Activated CD4-positive, alpha-beta T cell treated with anti-CD3 and anti-CD28 coated beads, Interleukin-2, amount 10 ng/mL, durations not matched to agents 7 days and 5 days (primary cell): ENCODE data around the gene SIL1. TPM values are rescaled to one million over a fixed set of nuclear protein-coding genes. Genes with fewer than 3 reads are reported as not detected.

Experiments used
- CTCF ChIA-PET: fragments of 350-600 bp; sonication (Branson Sonifier 250); formaldehyde crosslinking; loops from one replicate; lab custom pipeline; 2021; ENCODE audit warnings: antibody characterized with exemption; lab: Charles Lee
- POLR2A ChIA-PET: fragments of 350-600 bp; sonication (Branson Sonifier 250); formaldehyde crosslinking; loops from one replicate; lab custom pipeline; 2021; ENCODE audit warnings: antibody characterized with exemption; lab: Charles Lee
- DNase-seq: peaks from one replicate; pipeline ENCODE4 v3.0.0-alpha.2; 2020
- H3K27ac Mint-ChIP-seq: one replicate; pipeline ENCODE4 v1.8.0; 2021; ENCODE audit warnings: mild to moderate bottlenecking, moderate library complexity, mixed read lengths
- H3K27me3 Mint-ChIP-seq: one replicate; pipeline ENCODE4 v1.8.0; 2021; ENCODE audit warnings: mixed read lengths
- H3K36me3 Mint-ChIP-seq: one replicate; pipeline ENCODE4 v1.8.0; 2021; ENCODE audit warnings: low read depth, mixed read lengths
- H3K4me1 Mint-ChIP-seq: one replicate; pipeline ENCODE4 v1.8.0; 2021; ENCODE audit warnings: mixed read lengths
- H3K4me3 Mint-ChIP-seq: one replicate; pipeline ENCODE4 v1.8.0; 2021; ENCODE audit warnings: mild to moderate bottlenecking, moderate library complexity, mixed read lengths
- H3K9me3 Mint-ChIP-seq: one replicate; pipeline ENCODE4 v1.8.0; 2021; ENCODE audit warnings: mixed read lengths
- total RNA-seq, 2 experiments: library from RNA; stranded (reverse); gene quantifications; one replicate each; pipeline ENCODE4 v1.2.3, GENCODE V29; 2021

SIL1 gene
- 1 to 10 TPM; 9.4 to 9.7 TPM for total RNA-seq

DNA sequence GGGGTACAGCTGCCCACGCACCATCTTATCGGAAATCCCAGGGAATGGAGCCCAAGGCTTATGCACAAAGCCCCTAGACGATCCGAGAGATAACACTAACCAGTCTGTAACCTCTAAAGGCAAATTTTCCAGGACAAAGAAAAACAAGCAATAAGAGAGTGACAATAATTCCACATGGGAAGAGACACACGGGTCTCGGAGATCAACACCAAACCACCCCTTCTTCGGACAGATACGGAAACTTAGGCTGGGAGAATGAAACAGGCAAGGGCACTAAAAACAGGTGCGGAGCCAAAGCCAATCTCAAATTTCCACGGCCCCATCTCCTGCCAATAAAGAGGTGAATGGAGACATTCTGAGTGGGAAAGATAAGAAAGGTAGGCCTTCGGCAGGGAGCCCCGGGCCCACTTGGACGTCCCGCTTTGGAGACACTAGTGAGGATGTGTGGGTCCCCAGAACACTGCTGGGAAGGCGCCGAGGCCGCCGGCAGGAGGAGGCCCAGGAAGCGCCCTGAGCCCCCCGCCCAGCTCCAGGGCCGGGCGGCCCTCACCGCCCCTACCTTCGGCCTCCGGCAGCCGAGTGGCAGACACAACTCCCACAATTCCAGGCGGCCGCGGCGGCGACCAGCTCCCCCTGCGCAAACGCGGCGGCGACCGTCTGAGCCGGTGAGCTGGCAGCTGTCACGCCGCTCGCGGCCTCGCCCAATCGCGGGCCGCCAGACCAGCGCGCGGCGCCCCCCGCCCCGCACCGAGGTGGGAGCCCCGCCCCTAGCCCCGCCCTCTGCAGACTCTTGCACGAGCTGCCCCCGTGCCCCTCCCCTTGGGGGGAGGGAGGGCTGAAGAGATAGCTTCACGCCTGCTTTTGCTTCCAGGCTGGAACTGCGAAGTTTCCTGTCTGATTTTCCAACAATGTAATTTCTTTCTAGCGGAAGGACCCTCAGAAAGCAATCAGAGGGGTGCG is at the start of gene SIL1:
TSS of gene SIL1 (minus strand) at position 659 of the 960 bp plus-strand sequence. CDS start 70,525 bp downstream, outside the sequence.
- Mint-ChIP-seq H3K27me3 (no peaks in the 10 kb centered on the region), H3K4me3 (peak within 1 kb of the TSS; percentile 89), H3K4me1 (peaks cover 23% of the 10 kb centered on the region), H3K36me3 (peaks cover 2% of the 10 kb centered on the region), H3K9me3 (no peaks in the 10 kb centered on the region), H3K27ac (peak within 1 kb of the TSS; percentile 89)
- peak; percentile 93 for DNase-seq
- ChIA-PET CTCF (interaction anchor here (0.6 to 0.7 kb wide), 3 partner anchors 64 to 1009 kb away, joined by 3 read pairs; no protein-coding TSS in a partner anchor), POLR2A (no interaction called here)

DNA sequence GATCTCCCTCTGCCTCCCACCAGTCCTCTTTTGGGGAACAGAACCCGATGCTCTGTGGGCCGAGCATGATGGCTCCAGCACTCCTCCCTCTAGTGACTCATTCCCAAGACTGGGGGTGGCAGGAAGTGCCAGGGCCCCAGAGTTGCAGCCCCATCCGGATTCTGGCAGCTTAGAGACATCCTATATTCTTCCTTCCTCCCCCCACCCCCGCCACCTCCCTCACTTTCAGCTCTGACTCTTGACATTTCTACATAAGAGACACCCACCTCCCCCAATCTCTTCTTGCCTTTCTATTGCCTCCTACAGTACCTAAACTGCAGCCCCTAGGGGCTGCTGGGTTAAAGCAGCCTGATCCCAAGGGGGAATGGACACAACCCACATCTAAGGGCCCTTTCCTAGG is 48.2 kb upstream of the SIL1 start:
- DNase-seq: peak; percentile 26
- Mint-ChIP-seq H3K27me3 (peaks cover 5% of the 10 kb centered on the region), H3K4me3 (no peak overlapping the region), H3K9me3 (no peaks in the 10 kb centered on the region), H3K36me3 (no peaks in the 10 kb centered on the region), H3K4me1 (peaks cover 19% of the 10 kb centered on the region), H3K27ac (peak overlapping the region; percentile 15)
- ChIA-PET CTCF (interaction anchor here (0.9 to 1.4 kb wide), 7 partner anchors 11 to 48 kb away, joined by 3 to 4 read pairs (median 3); no protein-coding TSS in a partner anchor), POLR2A (no interaction called here)

DNA sequence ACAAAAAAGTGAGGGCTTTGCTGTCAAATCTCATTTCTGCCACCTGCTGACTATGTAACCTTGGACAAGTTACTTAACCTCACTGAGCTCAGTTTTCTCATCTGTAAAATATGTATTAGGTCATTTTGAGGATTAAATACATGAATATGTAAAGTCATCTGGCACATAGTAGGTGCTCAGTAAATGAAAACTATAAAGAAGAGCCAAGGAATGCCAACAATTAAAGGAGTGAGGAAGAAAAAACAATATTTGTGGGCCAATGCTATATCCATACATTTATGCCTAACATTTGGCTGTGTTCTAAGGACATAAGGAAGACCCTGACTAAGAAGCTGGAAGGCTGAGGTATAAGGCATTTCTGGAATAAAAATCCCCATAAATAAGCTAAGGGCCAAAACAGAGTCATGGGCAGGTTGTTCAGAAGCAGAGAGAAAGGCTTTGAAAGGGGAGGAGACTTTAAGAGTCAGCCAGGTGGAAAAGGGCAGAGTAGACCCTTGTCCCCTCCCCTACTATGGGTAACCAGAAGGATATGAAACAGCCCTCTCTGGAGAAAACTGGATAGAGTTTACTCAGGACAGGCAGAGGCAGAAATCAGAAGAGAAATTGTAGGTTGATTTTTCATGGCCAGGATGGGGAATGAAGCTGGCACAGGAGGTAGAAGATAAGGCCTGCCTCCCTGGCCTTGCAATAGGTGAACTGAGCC is 47.6 kb upstream of the SIL1 start:
- ChIA-PET CTCF (interaction anchor here (0.6 to 1.4 kb wide), 9 partner anchors 10 to 575 kb away, joined by 3 to 4 read pairs (median 3); no protein-coding TSS in a partner anchor), POLR2A (interaction anchor here (0.6 kb wide), 1 partner anchor 252 kb away, joined by 3 read pairs; no protein-coding TSS in a partner anchor)
- H3K27ac Mint-ChIP-seq: no peak overlapping the region
- peaks cover 15% of the 10 kb centered on the region for H3K4me1 Mint-ChIP-seq
- no peak overlapping the region for H3K4me3 Mint-ChIP-seq
- H3K36me3 Mint-ChIP-seq: no peaks in the 10 kb centered on the region
- H3K27me3 Mint-ChIP-seq: peaks cover 7% of the 10 kb centered on the region
- no peaks in the 10 kb centered on the region for H3K9me3 Mint-ChIP-seq
- DNase-seq: no peak

DNA sequence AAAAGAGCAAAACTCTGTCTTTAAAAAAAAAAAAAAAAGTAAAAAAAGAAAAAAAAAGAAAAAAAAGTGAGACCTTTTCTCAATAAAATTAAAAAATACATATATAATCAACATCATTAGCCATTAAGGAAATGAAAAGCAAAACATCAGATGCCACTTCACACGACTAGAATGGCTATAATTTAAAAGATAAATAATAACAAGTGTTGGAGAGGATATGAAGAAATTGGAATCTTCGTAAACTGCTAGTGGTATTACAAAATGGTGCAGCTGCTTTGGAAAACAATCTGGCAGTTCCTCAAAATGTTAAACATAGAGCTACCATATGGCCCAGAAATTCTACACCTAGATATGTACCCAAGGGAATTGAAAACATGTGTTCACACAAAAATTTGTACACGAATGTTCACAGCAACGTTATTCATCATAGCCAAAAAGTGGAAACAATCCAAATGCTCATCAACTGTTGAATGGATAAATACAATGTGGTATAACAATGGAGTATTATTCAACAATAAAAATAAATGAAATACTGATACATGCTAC is 45.3 kb upstream of the SIL1 start:
- peaks cover 15% of the 10 kb centered on the region for H3K4me1 Mint-ChIP-seq
- POLR2A ChIA-PET: no interaction called here
- no peaks in the 10 kb centered on the region for H3K36me3 Mint-ChIP-seq
- no peak overlapping the region for H3K27ac Mint-ChIP-seq
- CTCF ChIA-PET: interaction anchor here (0.6 to 1.2 kb wide), 2 partner anchors 589 to 893 kb away, joined by 3 read pairs; no protein-coding TSS in a partner anchor
- no peaks in the 10 kb centered on the region for H3K9me3 Mint-ChIP-seq
- peaks cover 12% of the 10 kb centered on the region for H3K27me3 Mint-ChIP-seq
- H3K4me3 Mint-ChIP-seq: no peak overlapping the region
- no peak for DNase-seq

DNA sequence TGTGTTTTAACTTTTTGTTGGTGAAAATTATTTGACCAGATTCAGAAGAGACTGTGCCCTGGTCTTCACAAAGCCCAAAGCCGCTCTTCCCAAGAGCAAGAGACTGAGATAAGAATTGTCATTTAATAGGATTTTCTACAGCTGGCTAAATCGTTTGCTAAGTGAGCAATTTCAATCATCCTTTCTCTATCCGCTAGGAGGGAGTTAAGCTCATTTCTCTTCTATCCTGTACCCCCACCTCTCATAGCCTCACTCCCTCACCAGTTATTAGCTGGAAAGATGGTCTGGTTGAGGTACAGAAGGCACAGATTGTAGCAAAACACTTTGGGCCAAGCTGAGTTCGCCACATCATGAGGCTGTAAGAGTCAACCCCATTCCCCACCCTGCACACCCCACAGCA is 43.0 kb upstream of the SIL1 start:
- peaks cover 12% of the 10 kb centered on the region for H3K27me3 Mint-ChIP-seq
- CTCF ChIA-PET: interaction anchor here (0.6 to 2.1 kb wide), 5 partner anchors 9 to 1219 kb away, joined by 3 to 7 read pairs (median 4); no protein-coding TSS in a partner anchor
- DNase-seq: no peak
- no peak overlapping the region for H3K4me3 Mint-ChIP-seq
- H3K4me1 Mint-ChIP-seq: peaks cover 4% of the 10 kb centered on the region
- POLR2A ChIA-PET: no interaction called here
- no peaks in the 10 kb centered on the region for H3K9me3 Mint-ChIP-seq
- H3K27ac Mint-ChIP-seq: no peak overlapping the region
- H3K36me3 Mint-ChIP-seq: no peaks in the 10 kb centered on the region

DNA sequence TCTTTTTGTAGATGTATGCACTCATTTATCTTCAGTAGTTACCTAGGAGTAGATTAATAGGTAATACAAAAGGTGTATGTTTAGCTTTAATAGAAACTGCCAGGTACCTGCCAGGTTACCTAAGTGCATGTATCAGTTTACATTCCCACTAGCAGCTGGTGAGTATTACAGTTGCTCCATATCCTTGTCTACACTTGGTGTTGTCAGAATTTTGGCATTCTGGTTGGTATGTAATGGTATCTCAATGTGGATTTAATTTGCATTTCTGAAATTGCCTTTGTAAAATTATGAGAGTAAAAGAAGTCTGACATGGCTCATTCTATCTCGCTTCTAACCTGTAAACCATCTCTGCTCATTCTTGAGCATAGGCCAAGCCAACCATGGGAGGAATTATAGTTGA is 38.3 kb upstream of the SIL1 start:
- no peak overlapping the region for H3K27ac Mint-ChIP-seq
- no peak overlapping the region for H3K4me3 Mint-ChIP-seq
- H3K36me3 Mint-ChIP-seq: no peaks in the 10 kb centered on the region
- no peaks in the 10 kb centered on the region for H3K9me3 Mint-ChIP-seq
- CTCF ChIA-PET: interaction anchor here (0.5 to 1.2 kb wide), 3 partner anchors 9 to 658 kb away, joined by 3 read pairs; no protein-coding TSS in a partner anchor
- DNase-seq: no peak
- H3K4me1 Mint-ChIP-seq: peaks cover 2% of the 10 kb centered on the region
- POLR2A ChIA-PET: no interaction called here
- peaks cover 7% of the 10 kb centered on the region for H3K27me3 Mint-ChIP-seq

DNA sequence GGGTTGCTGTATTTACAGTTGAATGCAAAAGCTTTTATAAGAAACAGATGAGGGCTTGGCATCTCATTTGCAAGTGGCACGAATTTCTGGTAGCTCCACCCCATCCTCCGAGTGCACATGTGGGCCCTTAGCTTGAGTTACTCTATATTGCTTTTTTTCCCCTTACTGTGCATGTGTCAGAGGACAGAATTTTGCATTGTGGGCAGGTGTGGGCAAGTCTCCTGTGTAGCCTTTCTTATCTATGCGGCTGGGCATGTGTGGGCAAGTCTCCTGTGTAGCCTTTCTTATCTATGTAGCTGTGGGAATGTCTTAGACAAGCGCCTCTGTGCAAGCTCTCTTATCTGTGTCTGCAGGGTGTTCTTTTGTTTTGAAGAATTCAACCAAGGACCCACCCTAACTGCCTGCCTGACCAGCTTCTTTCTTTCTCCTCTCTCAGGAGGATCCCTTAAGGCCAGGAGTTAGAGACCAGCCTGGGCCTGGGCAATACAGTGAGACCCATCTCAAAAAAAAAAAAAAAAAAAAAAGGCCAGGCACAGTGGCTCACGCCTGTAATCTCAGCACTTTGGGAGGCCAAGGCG is 34.1 kb upstream of the SIL1 start:
- CTCF ChIA-PET: interaction anchor here (0.7 to 0.9 kb wide), 2 partner anchors 9 to 161 kb away, joined by 4 read pairs; no protein-coding TSS in a partner anchor
- Mint-ChIP-seq H3K27ac (no peak overlapping the region), H3K4me3 (no peak overlapping the region), H3K27me3 (peaks cover 3% of the 10 kb centered on the region), H3K36me3 (no peaks in the 10 kb centered on the region), H3K9me3 (no peaks in the 10 kb centered on the region), H3K4me1 (peaks cover 2% of the 10 kb centered on the region)
- POLR2A ChIA-PET: no interaction called here
- no peak for DNase-seq

DNA sequence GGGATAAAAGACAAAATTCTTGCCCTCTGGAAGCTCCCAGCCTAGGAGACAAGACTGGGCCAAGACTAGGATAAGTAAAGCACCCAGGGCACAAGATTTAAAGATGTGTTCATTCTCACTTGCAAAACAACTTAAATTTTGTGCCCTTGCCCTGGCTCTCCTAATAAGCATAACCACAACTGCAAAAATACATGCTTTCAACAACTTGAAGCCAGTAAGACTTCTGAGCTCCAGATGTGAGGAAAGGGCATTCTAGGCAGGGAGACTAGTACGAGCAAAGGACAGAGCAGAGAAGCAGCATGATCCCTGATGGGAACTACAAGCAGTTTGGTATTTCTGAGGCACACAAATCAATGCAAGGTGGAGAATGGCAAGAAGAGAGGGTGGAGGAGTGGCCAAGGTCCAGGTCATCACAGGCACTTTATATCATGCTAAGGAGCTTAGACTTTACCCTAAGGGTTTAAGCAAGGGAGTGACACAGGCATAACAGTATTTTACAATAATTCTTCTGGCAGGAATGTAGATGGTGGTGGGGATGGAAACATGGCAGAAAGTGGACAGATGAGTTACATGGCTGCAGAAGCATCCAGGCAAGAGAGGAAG is 30.1 kb upstream of the SIL1 start:
- no peak for DNase-seq
- POLR2A ChIA-PET: no interaction called here
- H3K27me3 Mint-ChIP-seq: peaks cover 3% of the 10 kb centered on the region
- CTCF ChIA-PET: interaction anchor here (0.6 kb wide), 1 partner anchor 170 kb away, joined by 3 read pairs; no protein-coding TSS in a partner anchor
- no peaks in the 10 kb centered on the region for H3K36me3 Mint-ChIP-seq
- H3K9me3 Mint-ChIP-seq: no peaks in the 10 kb centered on the region
- no peak overlapping the region for H3K27ac Mint-ChIP-seq
- H3K4me3 Mint-ChIP-seq: no peak overlapping the region
- H3K4me1 Mint-ChIP-seq: peaks cover 2% of the 10 kb centered on the region

DNA sequence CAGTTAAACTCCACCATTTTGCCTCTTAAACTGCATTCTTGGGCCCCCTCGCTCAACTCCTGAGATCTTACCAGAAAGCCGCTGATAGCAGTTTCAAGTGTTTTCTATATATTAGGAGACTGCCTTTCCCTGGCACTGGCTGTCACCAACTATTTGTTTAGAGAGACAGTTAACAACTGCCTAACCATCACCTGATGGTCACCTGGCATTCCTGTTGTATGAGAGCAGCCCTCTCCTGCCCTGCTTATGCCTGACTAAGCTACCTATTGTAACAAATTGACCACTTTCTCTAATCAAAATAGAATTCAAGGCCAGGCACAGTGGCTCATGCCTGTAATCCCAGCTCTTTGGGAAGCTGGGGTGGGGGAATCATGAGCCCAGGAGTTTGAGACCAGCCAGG is 28.0 kb upstream of the SIL1 start:
- no peak for DNase-seq
- H3K4me1 Mint-ChIP-seq: no peaks in the 10 kb centered on the region
- H3K36me3 Mint-ChIP-seq: no peaks in the 10 kb centered on the region
- H3K9me3 Mint-ChIP-seq: no peaks in the 10 kb centered on the region
- ChIA-PET CTCF (interaction anchor here (1.1 kb wide), 1 partner anchor 96 kb away, joined by 3 read pairs; no protein-coding TSS in a partner anchor), POLR2A (no interaction called here)
- no peak overlapping the region for H3K4me3 Mint-ChIP-seq
- no peak overlapping the region for H3K27ac Mint-ChIP-seq
- H3K27me3 Mint-ChIP-seq: peaks cover 7% of the 10 kb centered on the region

DNA sequence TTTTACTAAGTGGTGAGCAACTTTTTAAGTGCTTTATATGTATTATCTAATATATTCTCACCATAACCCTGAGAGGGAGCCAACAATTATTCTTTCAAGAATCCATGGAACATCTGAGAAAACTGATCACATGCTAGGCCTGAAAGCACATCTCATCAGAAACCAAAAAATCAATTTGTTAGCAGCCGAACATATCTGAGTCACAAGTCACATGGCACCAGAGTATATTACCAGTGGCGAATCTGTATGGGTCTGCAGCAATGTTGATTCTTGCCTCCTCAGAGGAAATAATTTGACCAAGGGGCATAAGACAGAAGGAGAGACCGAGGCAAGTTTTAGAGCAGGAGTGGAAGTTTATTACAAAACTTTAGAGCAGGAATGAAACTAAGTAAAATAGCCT is 25.3 kb upstream of the SIL1 start:
- no peaks in the 10 kb centered on the region for H3K36me3 Mint-ChIP-seq
- no peak for DNase-seq
- POLR2A ChIA-PET: no interaction called here
- no peak overlapping the region for H3K27ac Mint-ChIP-seq
- H3K4me1 Mint-ChIP-seq: no peaks in the 10 kb centered on the region
- no peaks in the 10 kb centered on the region for H3K9me3 Mint-ChIP-seq
- CTCF ChIA-PET: interaction anchor here (0.6 kb wide), 1 partner anchor 16 kb away, joined by 3 read pairs; no protein-coding TSS in a partner anchor
- H3K4me3 Mint-ChIP-seq: no peak overlapping the region
- H3K27me3 Mint-ChIP-seq: peaks cover 4% of the 10 kb centered on the region

DNA sequence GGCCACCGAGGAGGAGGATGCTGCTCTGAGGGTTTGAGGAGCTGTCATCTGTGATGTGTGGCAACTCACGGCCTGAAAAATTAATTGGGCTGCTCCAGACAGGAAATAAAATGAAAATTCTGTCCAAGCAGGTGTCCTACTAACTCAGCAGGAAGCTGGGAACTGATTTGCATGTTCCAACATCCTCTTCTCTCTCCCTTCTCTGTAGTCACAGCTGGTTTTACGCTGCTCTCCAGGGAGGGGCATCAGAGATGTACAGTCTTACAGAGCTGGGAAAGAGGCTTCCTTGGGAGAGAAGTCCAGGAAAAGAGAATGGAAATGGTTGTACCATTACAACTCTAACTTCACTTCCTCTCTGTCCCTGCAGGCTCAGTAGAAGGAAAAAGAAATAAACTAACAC is 24.2 kb upstream of the SIL1 start:
- POLR2A ChIA-PET: no interaction called here
- no peaks in the 10 kb centered on the region for H3K9me3 Mint-ChIP-seq
- CTCF ChIA-PET: interaction anchor here (0.6 to 1.6 kb wide), 3 partner anchors 9 to 1347 kb away, joined by 3 read pairs; no protein-coding TSS in a partner anchor
- H3K27me3 Mint-ChIP-seq: peaks cover 4% of the 10 kb centered on the region
- no peak overlapping the region for H3K4me3 Mint-ChIP-seq
- H3K36me3 Mint-ChIP-seq: no peaks in the 10 kb centered on the region
- no peak for DNase-seq
- no peaks in the 10 kb centered on the region for H3K4me1 Mint-ChIP-seq
- no peak overlapping the region for H3K27ac Mint-ChIP-seq
